GM18868 (cell line): ENCODE measurements around the gene MMP20.

Source experiments
- ATAC-seq: cut with Tn5 transposase; IDR thresholded peaks from one replicate; pipeline ENCODE4 v1.9.1; 2021; ENCODE audit warnings: mild to moderate bottlenecking, moderate library complexity; ENCODE audit not compliant: unreplicated experiment

Gene MMP20

GRCh38 chr11:102596578-102596977, 28.6 kb downstream of the MMP20 start:
- ATAC-seq, result no peak

DNA sequence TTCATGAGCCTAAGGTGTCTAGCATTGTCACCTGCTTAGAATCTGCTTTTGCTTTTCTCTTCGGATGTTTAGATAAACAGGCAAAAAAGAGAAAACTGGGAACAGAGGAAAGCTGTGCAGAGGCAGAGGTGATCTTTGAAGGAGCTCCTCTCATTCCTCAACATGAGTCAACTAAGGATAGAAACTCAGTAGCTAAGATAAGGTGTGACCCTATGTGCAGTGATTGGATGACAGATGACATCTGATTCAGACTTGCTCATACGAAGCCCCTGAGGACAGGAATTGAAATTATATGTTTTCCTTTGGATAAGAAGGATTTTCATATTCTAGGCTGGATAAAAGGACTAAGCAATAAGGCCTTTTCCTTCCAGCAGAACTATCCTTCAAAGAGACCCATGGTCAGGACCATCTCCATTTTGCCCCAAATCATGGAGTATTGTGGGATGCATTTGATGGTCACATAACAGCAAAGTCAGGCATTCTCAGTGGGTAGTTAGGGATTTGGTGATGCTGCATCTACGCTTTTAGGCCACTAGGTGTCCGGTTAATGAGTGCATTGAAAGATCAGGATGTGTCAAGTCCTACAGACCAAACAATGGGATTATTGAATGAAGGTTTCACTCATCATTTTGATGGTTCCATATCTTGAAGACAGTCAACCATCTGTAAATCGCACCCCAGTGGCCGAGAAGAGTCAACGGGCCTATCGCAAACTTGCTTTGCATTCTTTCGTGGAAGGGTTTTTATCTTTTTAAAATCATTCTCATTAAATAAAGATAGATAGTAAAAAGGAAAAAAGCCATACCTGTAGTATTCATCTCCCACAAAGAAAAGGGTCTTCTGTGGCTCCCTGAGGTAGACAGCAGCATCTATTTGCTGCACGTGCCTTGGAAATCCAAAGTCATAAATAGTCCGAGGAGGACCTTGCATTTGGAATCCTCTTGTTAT, 32.2 kb downstream of the MMP20 start:
- ATAC-seq, result no peak

- no peak for ATAC-seq
These were observed 33.0 kb downstream of the MMP20 start for GRCh38 chr11:102592131-102592530.

- peak; percentile 29 for ATAC-seq
These were observed 33.9 kb downstream of the MMP20 start for GRCh38 chr11:102591160-102591718.

DNA sequence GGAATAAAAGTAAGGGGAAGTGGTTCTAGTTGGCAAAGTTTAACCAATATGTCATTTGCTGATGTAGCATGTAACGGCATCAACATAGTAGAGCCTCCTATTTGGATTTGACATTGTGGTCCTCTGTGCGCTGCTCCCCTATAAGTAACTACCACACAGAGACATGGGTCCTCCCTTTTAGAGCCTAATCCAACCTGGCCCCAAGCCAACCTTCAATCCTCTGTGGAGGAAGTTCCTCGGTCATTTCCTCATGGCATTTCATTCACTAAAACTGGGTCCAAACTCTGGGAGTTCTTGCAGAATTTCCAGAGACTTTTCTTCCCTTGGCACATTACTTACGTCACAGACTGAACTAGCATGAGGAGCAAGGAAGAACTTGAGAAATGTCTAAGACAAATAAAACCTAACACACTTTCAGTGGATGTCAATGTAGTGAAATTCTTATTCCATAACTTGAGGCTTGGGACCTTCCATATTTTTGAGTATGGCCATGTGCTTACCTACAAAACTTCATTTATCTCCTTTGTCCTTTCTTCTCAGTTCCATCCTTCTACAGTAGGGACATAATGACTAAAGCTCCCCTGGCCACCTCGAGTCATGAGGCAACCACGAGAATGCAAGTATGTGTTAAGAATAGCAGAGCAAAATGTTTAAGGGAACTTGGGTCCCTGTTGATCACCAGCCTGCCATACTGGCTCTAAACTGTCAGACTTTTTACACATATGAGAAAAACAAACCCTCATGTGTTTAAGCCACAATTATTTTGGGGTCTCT, 34.7 kb downstream of the MMP20 start:
- ATAC-seq, result no peak

DNA sequence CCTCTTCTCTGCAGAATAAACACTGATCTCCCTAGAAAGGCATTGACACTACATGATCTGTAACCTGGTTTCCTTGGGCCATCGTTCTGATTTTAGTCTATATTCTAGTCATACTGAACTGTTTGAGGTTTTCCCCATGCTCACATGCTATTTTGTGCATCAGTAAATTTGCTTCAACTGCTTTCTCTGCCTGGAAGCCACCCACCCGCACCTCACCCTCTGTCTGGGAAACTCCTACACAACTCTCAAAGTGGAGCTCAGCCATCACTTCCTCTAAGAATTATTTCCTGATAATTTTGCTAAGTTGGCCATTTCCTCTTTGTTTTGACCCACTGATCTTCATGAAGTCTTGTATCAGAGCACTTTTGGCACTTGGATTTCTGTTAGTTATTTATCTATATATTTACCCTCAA, 36.1 kb downstream of the MMP20 start:
- ATAC-seq, result peak; percentile 82

DNA sequence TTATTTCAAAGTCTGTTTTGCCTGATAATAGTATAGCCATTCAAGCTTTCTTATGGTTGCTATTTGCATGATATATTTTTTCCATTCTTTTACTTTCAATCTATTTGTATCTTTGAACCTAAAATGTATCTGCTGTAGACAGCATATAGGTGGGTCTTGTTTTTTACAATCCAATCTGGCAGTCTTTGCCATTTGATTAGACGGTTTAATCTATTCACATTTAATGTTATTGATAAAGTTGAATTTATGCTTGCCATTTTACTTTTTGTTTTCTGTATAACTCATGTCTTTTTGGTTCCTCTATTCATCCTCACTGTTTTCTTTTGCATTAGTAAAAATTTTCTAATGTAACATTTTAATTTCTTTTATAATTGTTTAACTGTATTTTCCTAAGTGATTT, 37.4 kb downstream of the MMP20 start:
- ATAC-seq, result no peak

DNA sequence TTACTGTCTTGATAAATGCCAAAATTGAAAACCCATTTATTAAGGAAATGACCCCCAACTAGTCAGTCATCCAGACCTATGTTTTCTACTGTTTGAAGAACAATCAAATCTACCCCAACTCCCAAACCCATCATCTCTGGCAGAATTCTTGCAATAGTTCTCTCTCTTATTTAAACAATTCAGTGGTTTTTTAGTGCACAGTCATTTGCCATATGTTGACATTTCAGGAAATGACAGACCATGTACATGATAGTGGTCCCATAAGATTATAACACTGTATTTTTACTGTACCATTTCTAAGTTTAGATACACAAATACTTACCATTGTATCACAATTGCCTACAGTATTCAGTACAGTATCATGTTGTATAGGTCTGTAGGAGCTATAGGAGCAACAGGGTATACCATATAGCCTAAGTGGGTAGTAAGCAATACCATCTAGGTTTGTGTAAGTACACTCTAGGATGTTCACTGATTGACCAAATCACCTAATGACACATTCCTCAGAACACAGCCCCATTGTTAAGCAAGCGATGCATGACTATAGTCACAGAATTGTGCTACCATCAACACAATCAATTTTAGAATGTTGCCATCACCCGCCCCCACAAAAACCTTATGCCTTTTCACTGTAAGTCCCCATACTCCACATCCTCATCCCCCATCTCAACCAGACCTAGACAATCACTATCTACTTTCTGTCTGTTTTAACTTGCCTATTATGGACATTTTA, 41.8 kb downstream of the MMP20 start:
- ATAC-seq, result no peak

DNA sequence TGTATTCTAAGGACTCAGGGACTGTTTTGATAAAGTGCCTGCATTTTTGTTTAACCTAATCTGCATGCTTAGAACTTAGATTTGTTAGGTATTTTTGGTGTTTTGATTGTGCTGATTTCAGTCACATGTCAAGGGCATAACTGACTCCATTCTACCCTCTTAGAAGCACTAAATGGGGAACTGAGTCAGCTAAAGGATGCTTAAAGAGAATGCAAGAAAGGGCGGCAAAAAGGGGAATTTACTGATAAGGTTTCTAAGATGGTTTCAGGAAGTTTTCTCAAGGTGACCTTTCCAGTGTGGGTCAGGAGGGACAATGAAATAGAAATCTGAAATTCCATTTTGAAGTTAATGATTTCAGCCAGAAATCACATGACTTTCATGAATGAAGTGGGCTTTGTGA, 43.0 kb downstream of the MMP20 start:
- ATAC-seq, result no peak

DNA sequence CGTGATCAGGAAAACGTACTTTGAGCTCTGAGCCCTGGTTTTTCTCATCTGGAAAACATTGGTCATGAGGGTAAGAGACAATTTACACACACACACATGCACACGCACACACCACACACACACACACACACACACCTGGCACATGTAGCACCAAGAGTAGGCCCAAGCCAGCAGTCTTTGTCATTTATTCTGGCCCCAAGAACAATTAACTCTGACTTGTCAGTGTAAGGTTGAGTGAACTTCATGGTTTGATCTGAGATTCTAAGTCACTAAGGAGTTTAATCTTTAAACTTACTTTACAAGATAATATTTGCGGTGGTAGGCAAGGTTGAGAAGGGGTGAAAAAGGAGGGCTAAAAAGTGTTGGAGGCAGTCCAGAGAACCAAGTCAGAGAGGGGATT, 44.1 kb downstream of the MMP20 start:
- no peak for ATAC-seq

GRCh38 chr11:102580185-102580951, 44.8 kb downstream of the MMP20 start:
- ATAC-seq, result peak; percentile 60

DNA sequence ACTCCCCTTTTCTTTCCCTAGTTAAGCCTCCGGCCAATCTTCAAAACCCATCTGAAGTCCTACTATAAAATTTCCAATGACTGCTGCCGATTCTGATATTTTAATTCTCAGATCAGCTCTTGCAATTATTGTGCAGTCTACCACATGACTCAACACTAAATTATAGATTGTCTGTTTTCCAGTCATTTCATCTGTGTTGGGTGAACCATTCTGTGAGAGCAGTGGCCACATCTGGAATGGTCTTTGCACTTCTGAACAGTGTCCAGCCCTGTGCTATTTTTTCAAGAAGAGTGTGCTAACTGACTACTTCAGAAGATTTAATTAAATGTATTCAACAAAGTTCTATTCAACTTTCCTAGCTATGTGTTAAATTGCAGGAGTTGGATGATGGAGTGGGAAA, 47.4 kb downstream of the MMP20 start:
- no peak for ATAC-seq

- ATAC-seq, result peak; percentile 57
These were observed 48.0 kb downstream of the MMP20 start for GRCh38 chr11:102577182-102577581.

DNA sequence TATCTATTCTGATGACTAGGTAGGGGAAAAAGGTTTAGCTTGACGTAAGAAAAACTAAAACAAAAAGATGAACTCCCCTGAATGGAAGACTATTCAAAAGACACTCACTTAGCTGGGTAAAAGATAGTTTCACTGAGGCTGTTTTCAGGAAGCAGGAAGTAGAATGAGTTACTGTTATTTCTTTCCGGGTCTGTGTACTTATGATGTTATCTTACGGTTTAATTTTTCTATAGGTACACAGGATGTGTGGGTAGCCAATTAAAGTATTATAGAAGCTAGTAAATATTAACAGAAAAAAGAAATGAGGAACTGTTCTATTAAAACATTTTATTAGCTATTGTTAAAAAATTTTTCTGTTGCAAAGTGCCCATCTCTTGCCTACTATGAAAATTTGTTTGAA, 48.8 kb downstream of the MMP20 start:
- ATAC-seq, result no peak

- no peak for ATAC-seq
These were observed 50.1 kb downstream of the MMP20 start for GRCh38 chr11:102575012-102575411.

DNA sequence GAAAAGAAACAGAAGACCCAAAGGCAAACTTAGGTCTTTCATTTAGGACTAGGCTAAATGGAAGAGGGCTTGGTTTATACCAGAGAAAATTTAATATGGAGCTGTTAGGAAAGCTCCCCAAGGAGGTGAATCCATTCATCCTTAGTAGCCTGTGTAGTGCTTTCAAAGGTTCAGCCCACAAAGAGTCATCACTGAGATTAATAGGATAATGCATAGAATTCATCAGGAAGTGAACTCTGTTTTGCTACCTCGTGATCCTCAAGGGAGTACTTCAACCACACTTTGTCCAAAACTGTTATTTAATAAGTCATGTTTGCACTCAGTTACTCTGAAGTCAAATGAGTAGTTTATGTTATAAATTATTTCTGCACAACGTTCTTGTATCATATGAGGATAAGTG, 51.3 kb downstream of the MMP20 start:
- ATAC-seq, result no peak

- ATAC-seq, result no peak
These were observed 52.4 kb downstream of the MMP20 start for GRCh38 chr11:102572554-102573220.

DNA sequence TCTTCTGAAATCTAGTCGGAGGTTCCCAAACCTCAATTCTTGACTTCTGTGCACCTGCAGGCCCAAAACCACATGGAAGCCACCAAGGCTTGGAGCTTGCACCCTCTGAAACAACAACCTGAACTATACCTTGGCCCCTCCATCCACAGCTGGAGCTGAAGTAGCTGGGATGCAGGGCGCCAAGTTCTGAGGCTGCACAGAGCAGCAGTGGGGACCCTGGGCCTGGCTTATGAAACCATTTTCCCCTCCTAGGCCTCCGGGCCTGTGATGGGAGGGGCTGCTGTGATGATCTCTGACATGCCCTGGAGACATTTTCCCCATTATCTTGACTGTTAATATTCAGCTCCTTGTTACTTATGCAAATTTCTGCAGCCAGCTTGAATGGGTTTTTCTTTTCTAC, 56.3 kb downstream of the MMP20 start:
- no peak for ATAC-seq

DNA sequence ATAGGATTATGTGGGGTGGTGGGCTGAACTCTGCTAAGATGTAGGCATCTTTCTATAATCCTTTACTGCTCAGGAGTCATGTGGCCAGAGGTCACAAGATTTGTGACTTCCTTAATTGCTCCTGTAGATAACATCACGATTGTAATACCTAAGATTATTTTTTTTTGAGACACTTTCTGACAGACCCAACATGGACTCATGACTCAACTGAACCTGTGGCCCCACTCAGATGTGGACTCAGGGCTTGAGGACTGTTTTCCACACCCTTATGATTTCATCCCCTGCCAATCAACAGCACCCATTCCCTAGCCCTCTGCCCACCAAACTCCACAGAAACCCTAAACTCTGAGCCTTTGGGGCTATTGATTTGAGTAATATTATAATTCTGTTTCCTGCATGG, 59.0 kb downstream of the MMP20 start:
- ATAC-seq, result no peak

GRCh38 chr11:102564110-102564509, 61.0 kb downstream of the MMP20 start:
- ATAC-seq, result peak; percentile 79
